SK-N-MC (cell line): Measurements from ENCODE around the gene MAP6.

Experiments
- EZH2 ChIP-seq: fragments of 200-600 bp; sonication (generic); IDR thresholded peaks from one replicate; pipeline ENCODE4 v1.6.1; 2017; ENCODE audit warnings: antibody characterized with exemption
- POLR2AphosphoS5 ChIP-seq: IDR thresholded peaks from 2 replicates; pipeline ENCODE4 v1.6.1; 2012; ENCODE audit warnings: mild to moderate bottlenecking, low read depth, low read length, borderline replicate concordance

DNA sequence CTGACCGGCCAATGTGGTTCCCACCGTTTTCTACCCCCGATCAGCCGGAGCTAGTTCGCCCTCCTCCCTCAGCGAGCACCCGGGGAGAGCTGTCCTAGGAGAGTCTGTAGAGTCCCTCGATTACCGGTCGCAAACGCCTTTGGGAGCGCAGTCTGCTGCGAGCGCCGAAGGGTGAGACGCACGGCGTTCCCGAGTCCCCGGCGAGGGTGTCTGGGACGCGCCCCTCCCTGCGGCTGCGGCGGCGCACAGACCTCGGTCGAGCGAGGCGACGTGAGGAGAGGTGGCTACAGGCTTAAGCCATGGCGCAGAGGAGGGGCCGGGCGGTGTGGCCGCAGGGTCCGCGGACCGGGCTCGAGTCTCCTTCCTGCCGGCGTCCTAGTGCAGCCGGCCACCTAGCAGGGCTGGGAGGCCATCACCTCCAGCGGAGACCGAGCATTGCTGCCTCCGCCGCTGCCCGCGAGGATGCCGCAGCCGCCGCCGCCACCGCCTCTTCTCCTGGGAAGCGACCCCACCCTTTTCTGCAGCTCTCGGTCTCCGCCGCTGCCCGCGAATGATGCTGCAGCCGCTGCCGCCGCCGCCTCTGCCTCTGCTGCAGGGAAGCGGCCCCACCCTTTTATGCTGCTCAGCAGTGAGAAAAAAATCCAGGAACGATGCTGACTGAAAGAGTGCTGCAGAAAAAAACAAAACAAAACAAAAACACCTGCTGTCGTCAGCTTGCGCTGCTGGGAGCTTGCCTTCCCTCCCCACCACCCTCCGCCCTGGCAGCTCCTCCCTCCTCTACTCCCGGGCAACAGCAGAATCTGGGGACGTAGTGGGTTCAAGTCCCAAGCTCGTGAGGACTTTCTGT is at the start of gene MAP6:
- TF ChIP-seq EZH2 (peak; percentile 71), POLR2AphosphoS5 (no peak)
